OCI-LY7 (cell line): ENCODE measurements around the gene SWSAP1.

Experiments used
- CTCF ChIP-seq: fragments of 200-600 bp; sonication (generic); conservative IDR thresholded peaks from 2 replicates; pipeline ENCODE4 v1.5.1; 2014; ENCODE audit warnings: mild to moderate bottlenecking, antibody characterized with exemption, low read length, moderate library complexity, mixed read lengths
- EZH2phosphoT487 ChIP-seq: fragments of 200-600 bp; sonication (generic); IDR thresholded peaks from 2 replicates; pipeline ENCODE4 v1.6.1; 2018; ENCODE audit warnings: low read depth, borderline replicate concordance, mild to moderate bottlenecking, mixed run types, antibody characterized with exemption, low read length, moderate library complexity, mixed read lengths

- TF ChIP-seq EZH2phosphoT487: no peak
- TF ChIP-seq CTCF: no peak
These were observed 29.2 kb upstream of the SWSAP1 start for GRCh38 chr19:11345122-11345803.
